IMR-90 (cell line): ENCODE results near the gene LIN7C. TPM values are rescaled to one million over a fixed set of nuclear protein-coding genes. Genes with fewer than 3 reads are reported as not detected.

Experiments used
- ATAC-seq: fragments of 200-7000 bp; cut with Tn5 transposase; 2 replicates; pipeline ENCODE4 v1.9.1; 2020; ENCODE audit warnings: low read depth, mild to moderate bottlenecking, moderate library complexity
- BruUV-seq: library from RNA; stranded (reverse); fragments of 400-500 nt; replicated peaks from 2 replicates; lab custom pipeline; 2021; lab: Mats Ljungman, UMichigan
- CTCF ChIA-PET: fragments of 300-600 bp; formaldehyde crosslinking; extraction: SDS; loops from one replicate; lab custom pipeline; 2021; ENCODE audit warnings: antibody characterized with exemption; lab: Yijun Ruan, JAX
- POLR2A ChIA-PET: fragments of 300-600 bp; sonication (Branson Sonifier 250); formaldehyde crosslinking; loops from one replicate; lab custom pipeline; 2022; ENCODE audit warnings: antibody characterized with exemption; ENCODE audit not compliant: unreplicated experiment; lab: Charles Lee
- DNase-seq: peaks from one replicate; pipeline ENCODE4 v3.0.0; 2013
- H2AFZ ChIP-seq: replicated peaks from 2 replicates; pipeline ENCODE3; 2013; ENCODE audit warnings: low read length, mild to moderate bottlenecking; ENCODE audit not compliant: poor library complexity
- H2AK5ac ChIP-seq: 2 replicates; pipeline ENCODE4 v1.6.1; 2013; ENCODE audit warnings: low read depth, low read length, inconsistent platforms
- H2AK9ac ChIP-seq: replicated peaks from 2 replicates; pipeline ENCODE3; 2013; ENCODE audit warnings: mild to moderate bottlenecking, low read depth, low read length, moderate library complexity; ENCODE audit not compliant: poor library complexity
- H2BK120ac ChIP-seq: 2 replicates; pipeline ENCODE4 v1.6.1; 2013; ENCODE audit warnings: low read depth, low read length, inconsistent platforms
- H2BK15ac ChIP-seq: 3 replicates; pipeline ENCODE4 v1.6.1; 2013; ENCODE audit warnings: low read depth, low read length, inconsistent platforms
- H2BK20ac ChIP-seq: 2 replicates; pipeline ENCODE4 v1.6.1; 2013; ENCODE audit warnings: low read depth, mild to moderate bottlenecking, inconsistent platforms, low read length, moderate library complexity
- H2BK5ac ChIP-seq: 2 replicates; pipeline ENCODE4 v1.6.1; 2013; ENCODE audit warnings: mild to moderate bottlenecking, low read depth, low read length, inconsistent platforms; ENCODE audit not compliant: poor library complexity, severe bottlenecking
- H3K14ac ChIP-seq: replicated peaks from 2 replicates; pipeline ENCODE4 v1.6.1; 2013; ENCODE audit warnings: low read depth, low read length, inconsistent platforms
- H3K18ac ChIP-seq: 2 replicates; pipeline ENCODE4 v1.6.1; 2013; ENCODE audit warnings: low read depth, low read length, control low read depth
- H3K23ac ChIP-seq: 2 replicates; pipeline ENCODE4 v1.6.1; 2013; ENCODE audit warnings: low read depth, low read length, inconsistent platforms
- H3K27ac ChIP-seq: 2 replicates; pipeline ENCODE4 v1.5.1; 2013; ENCODE audit warnings: mild to moderate bottlenecking, control low read depth, low read length; ENCODE audit not compliant: insufficient read depth
- H3K27me3 ChIP-seq: 2 replicates; pipeline ENCODE4 v1.6.1; 2013; ENCODE audit warnings: low read length; ENCODE audit not compliant: control insufficient read depth, insufficient read depth
- H3K36me3 ChIP-seq: 2 replicates; pipeline ENCODE4 v1.6.1; 2013; ENCODE audit warnings: low read length, mixed read lengths; ENCODE audit not compliant: control insufficient read depth, insufficient read depth
- H3K4ac ChIP-seq: 2 replicates; pipeline ENCODE4 v1.6.1; 2013; ENCODE audit warnings: low read depth, low read length, inconsistent platforms
- H3K4me1 ChIP-seq: 2 replicates; pipeline ENCODE4 v1.6.1; 2013; ENCODE audit warnings: low read length, mixed read lengths; ENCODE audit not compliant: control insufficient read depth, insufficient read depth
- H3K4me2 ChIP-seq: 2 replicates; pipeline ENCODE4 v1.6.1; 2013; ENCODE audit warnings: low read depth, mild to moderate bottlenecking, control low read depth, low read length, moderate library complexity
- H3K4me3 ChIP-seq: 2 replicates; pipeline ENCODE4 v1.5.1; 2013; ENCODE audit warnings: low read depth, mild to moderate bottlenecking, control low read depth, low read length, moderate library complexity; ENCODE audit not compliant: insufficient read depth
- H3K56ac ChIP-seq: 2 replicates; pipeline ENCODE4 v1.6.1; 2013; ENCODE audit warnings: low read length, inconsistent platforms; ENCODE audit not compliant: insufficient read depth; ENCODE audit errors: extremely low read depth
- H3K79me1 ChIP-seq, 2 experiments: 2 replicates each; pipeline ENCODE4 v1.6.1; 2013; ENCODE audit warnings: low read length in 2 of 2, inconsistent platforms in 1 of 2, low read depth in 1 of 2
- H3K9ac ChIP-seq: 2 replicates; pipeline ENCODE4 v1.6.1; 2013; ENCODE audit warnings: low read depth, low read length, control low read depth
- H3K9me1 ChIP-seq: 2 replicates; pipeline ENCODE4 v1.6.1; 2013; ENCODE audit warnings: low read length, inconsistent platforms; ENCODE audit not compliant: insufficient read depth
- H3K9me3 ChIP-seq: 2 replicates; pipeline ENCODE4 v1.6.1; 2013; ENCODE audit warnings: low read length; ENCODE audit not compliant: control insufficient read depth, insufficient read depth
- H4K20me1 ChIP-seq: 2 replicates; pipeline ENCODE4 v1.6.1; 2013; ENCODE audit warnings: low read length, inconsistent platforms; ENCODE audit not compliant: insufficient read depth
- H4K5ac ChIP-seq: 2 replicates; pipeline ENCODE4 v1.6.1; 2013; ENCODE audit warnings: mild to moderate bottlenecking, low read depth, low read length, control low read depth
- H4K8ac ChIP-seq, 2 experiments: 2 replicates each; pipeline ENCODE4 v1.6.1; 2013; ENCODE audit warnings: low read depth in 2 of 2, low read length in 2 of 2, control low read depth in 1 of 2, inconsistent platforms in 1 of 2
- H4K91ac ChIP-seq: 2 replicates; pipeline ENCODE4 v1.6.1; 2013; ENCODE audit warnings: low read depth, low read length, inconsistent platforms; ENCODE audit not compliant: insufficient read depth
- CEBPB ChIP-seq: IDR thresholded peaks from 2 replicates; pipeline ENCODE4 v1.6.1; 2012; ENCODE audit warnings: low read depth, low read length, improper control_type of control experiment
- CHD1 ChIP-seq: IDR thresholded peaks from 2 replicates; pipeline ENCODE4 v1.6.1; 2012; ENCODE audit warnings: low read depth, low read length, improper control_type of control experiment
- CTCF ChIP-seq: conservative IDR thresholded peaks from 2 replicates; pipeline ENCODE4 v1.5.1; 2012; ENCODE audit warnings: mild to moderate bottlenecking, low read depth, low read length, improper control_type of control experiment
- MAZ ChIP-seq: IDR thresholded peaks from 2 replicates; pipeline ENCODE4 v1.6.1; 2012; ENCODE audit warnings: low read depth, mild to moderate bottlenecking, low read length, improper control_type of control experiment, moderate library complexity, borderline replicate concordance
- POLR2A ChIP-seq: IDR thresholded peaks from 2 replicates; pipeline ENCODE4 v1.6.1; 2012; ENCODE audit warnings: mild to moderate bottlenecking, low read depth, low read length
- WGBS, 2 experiments: methylation state at CpG; one replicate each; pipeline versions ENCODE4 v1.1.5 to v1.1.7; 2013; ENCODE audit warnings: missing lambda C conversion rate in 2 of 2; ENCODE audit not compliant: insufficient read length in 1 of 2; ENCODE audit errors: extremely low coverage in 2 of 2; 5-methylcytosine and 5-hydroxymethylcytosine counted together
- dilution Hi-C: fragments of 300-500 bp; cut with HindIII; formaldehyde crosslinking; loops from one replicate; pipeline ENCODE4 v1.14.3; 2018; ENCODE audit warnings: low sequenced_read_pairs; ENCODE audit not compliant: unreplicated experiment
- in situ Hi-C: fragments of 300-500 bp; cut with MboI; formaldehyde crosslinking; loops from 3 replicates; pipeline ENCODE4 v1.14.3; 2019; ENCODE audit warnings: low sequenced_read_pairs, inconsistent platforms, mixed read lengths
- intact Hi-C: fragments of 100-400 bp; cut with micrococcal nuclease; formaldehyde crosslinking; loops from 2 replicates; pipeline ENCODE4 v1.10.0; 2022
- polyA plus RNA-seq, 3 experiments: library from polyadenylated mRNA; depleted of rRNA; stranded (reverse); fragments of >200 nt; gene quantifications; 2 replicates each; pipeline ENCODE4 v1.2.3, GENCODE V29; 2012; ENCODE audit warnings: low replicate concordance in 1 of 3
- total RNA-seq: library from RNA; depleted of rRNA; stranded (reverse); fragments of >200 nt; gene quantifications from 2 replicates; pipeline ENCODE4 v1.2.3, GENCODE V29; 2012

The LIN7C gene
- total and polyA plus RNA-seq, 2 of the 4 experiments (the other 2 are of a cell fraction), result 12.2 to 25.5 TPM

GRCh38 chr11:27465629-27466028, 40.9 kb downstream of the LIN7C start:
- TF ChIP-seq CEBPB, result no peak
- TF ChIP-seq CTCF, result no peak
- TF ChIP-seq CHD1, result no peak
- TF ChIP-seq POLR2A, result no peak
- no peak for TF ChIP-seq MAZ
- in situ Hi-C loops (loop anchor here (5.0 kb wide), 1 partner anchor 103 kb away; the partner anchor contains the start of gene CCDC34), intact Hi-C loops (no loop called here), dilution Hi-C loops (no loop called here)
- Histone ChIP-seq H3K18ac (no peak overlapping the region), H4K5ac (no peak overlapping the region), H3K36me3 (no peaks in the 10 kb centered on the region), H3K27me3 (no peaks in the 10 kb centered on the region), H2BK5ac (no peak overlapping the region), H4K8ac (no peak overlapping the region), H3K14ac (no peak overlapping the region), H3K4ac (no peak overlapping the region), H4K20me1 (no peaks in the 10 kb centered on the region), H3K79me1 (peaks cover 8 to 11% of the 10 kb centered on the region in 2 experiments; a peak in 2 of 4 replicates), H2AK5ac (no peak overlapping the region), H4K91ac (no peak overlapping the region), H3K9me3 (no peaks in the 10 kb centered on the region), H2AFZ (no peak overlapping the region), H3K9ac (no peak overlapping the region), H2BK120ac (no peak overlapping the region), H3K27ac (no peak overlapping the region), H2BK15ac (no peak overlapping the region), H2BK20ac (no peak overlapping the region), H3K9me1 (no peaks in the 10 kb centered on the region; the same call in 1 of the 2 replicates), H3K4me3 (no peak overlapping the region), H3K4me2 (no peak overlapping the region), H3K4me1 (peaks cover 3% of the 10 kb centered on the region; the same call in 1 of the 2 replicates), H3K56ac (no peak overlapping the region), H2AK9ac (no peak overlapping the region), H3K23ac (no peak overlapping the region)
- no TSS peak for BruUV-seq
- CTCF ChIA-PET, result interaction anchor here (1.3 kb wide), 1 partner anchor 9 kb away, joined by 4 read pairs; no protein-coding TSS in a partner anchor
- POLR2A ChIA-PET, result no interaction called here
- DNase-seq, result no peak
- no CpG with 5 or more reads among the region's 3 CpGs for WGBS, 2 experiments
- no peak for ATAC-seq
